Upper lobe of left lung (tissue), 4 donors: ENCODE measurements around the gene CPZ.

ENCODE experiments used
- CTCF ChIP-seq, 6 experiments: fragments of 450-650 bp in 4 of 6; fragments of 200-600 bp in 2 of 6; sonication (generic) in 2 of 6; IDR thresholded peaks; one replicate each; pipeline ENCODE4 v1.5.1; 2016 to 2019; ENCODE audit warnings: antibody characterized with exemption in 6 of 6
- EP300 ChIP-seq, 4 donors: sonication (generic); formaldehyde crosslinking; IDR thresholded peaks; one replicate each; pipeline ENCODE4 v1.5.1; 2017; ENCODE audit warnings: antibody characterized with exemption in 4 of 4, control low read depth in 2 of 4
- POLR2A ChIP-seq, 4 donors: fragments of 450-650 bp; IDR thresholded peaks; one replicate each; pipeline ENCODE4 v1.5.1; 2016 to 2017; ENCODE audit warnings: antibody characterized with exemption in 4 of 4, mild to moderate bottlenecking in 2 of 4
- POLR2AphosphoS5 ChIP-seq, 2 donors: sonication (generic); formaldehyde crosslinking; IDR thresholded peaks; one replicate each; pipeline ENCODE4 v1.5.1; 2017; ENCODE audit warnings: antibody characterized with exemption in 2 of 2

GRCh38 chr4:8609406-8609805 lies 16.8 kb downstream of the CPZ start:
- TF ChIP-seq CTCF (IDR thresholded peaks at IDR 0.05) (no peak), POLR2A (IDR thresholded peaks at IDR 0.05) (no peak), EP300 (IDR thresholded peaks at IDR 0.05) (no peak), POLR2AphosphoS5 (IDR thresholded peaks at IDR 0.05) (no peak)
